IPS-20b (cell line): ENCODE data around the gene ZBTB24.
A peak's percentile ranks its signal among the peaks of the same experiment; 100 is the strongest.

Experiments
- H3K27ac ChIP-seq: one replicate; pipeline ENCODE4 v1.5.1; 2013; ENCODE audit warnings: low read length
- H3K27me3 ChIP-seq: 2 replicates; pipeline ENCODE4 v1.6.1; 2013; ENCODE audit warnings: mild to moderate bottlenecking, low read length, inconsistent platforms; ENCODE audit not compliant: insufficient read depth
- H3K36me3 ChIP-seq: 2 replicates; pipeline ENCODE4 v1.6.1; 2013; ENCODE audit warnings: low read depth, mild to moderate bottlenecking, inconsistent platforms, low read length, moderate library complexity; ENCODE audit not compliant: insufficient read depth
- H3K4me1 ChIP-seq: 2 replicates; pipeline ENCODE4 v1.6.1; 2013; ENCODE audit warnings: mild to moderate bottlenecking, control low read depth, inconsistent platforms, low read length, moderate library complexity; ENCODE audit not compliant: insufficient read depth
- H3K4me3 ChIP-seq: 2 replicates; pipeline ENCODE4 v1.5.1; 2013; ENCODE audit warnings: mild to moderate bottlenecking, low read length, inconsistent platforms
- H3K9ac ChIP-seq: 2 replicates; pipeline ENCODE4 v1.6.1; 2013; ENCODE audit warnings: low read depth, mild to moderate bottlenecking, inconsistent platforms, low read length, moderate library complexity
- H3K9me3 ChIP-seq: 2 replicates; pipeline ENCODE4 v1.6.1; 2013; ENCODE audit warnings: mild to moderate bottlenecking, low read depth, low read length, inconsistent platforms; ENCODE audit not compliant: insufficient read depth

The ZBTB24 gene

GRCh38 chr6:109447087-109447486 lies 35.9 kb downstream of the ZBTB24 start:
- Histone ChIP-seq H3K4me1 (peaks cover under 1% of the 10 kb centered on the region; the same call in 1 of the 2 replicates), H3K27ac (no peak overlapping the region), H3K9ac (no peak overlapping the region), H3K4me3 (no peak overlapping the region), H3K9me3 (no peaks in the 10 kb centered on the region), H3K36me3 (peaks cover 58% of the 10 kb centered on the region), H3K27me3 (no peaks in the 10 kb centered on the region)

DNA sequence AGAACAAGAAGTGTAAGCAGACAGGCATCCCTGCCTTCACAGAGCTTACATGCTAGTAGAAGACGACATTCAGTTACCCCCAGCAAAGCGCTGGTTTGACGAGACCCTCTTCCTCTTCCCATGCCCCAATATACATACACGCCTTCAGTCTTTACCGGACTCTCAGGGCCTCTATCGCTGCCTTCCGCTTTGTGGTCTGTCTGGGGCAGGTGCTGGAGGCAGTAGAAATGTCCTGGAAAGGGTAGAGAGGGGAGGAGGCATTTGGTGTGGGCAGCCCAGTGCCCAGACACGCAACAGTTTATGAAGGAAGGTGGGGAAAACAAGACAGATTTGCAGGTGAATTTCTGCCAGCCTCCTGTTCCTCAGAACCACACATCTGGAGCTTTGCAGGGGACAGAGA lies 36.5 kb downstream of the ZBTB24 start:
- H3K27me3 ChIP-seq = no peaks in the 10 kb centered on the region
- peaks cover 53% of the 10 kb centered on the region for H3K36me3 ChIP-seq
- H3K4me3 ChIP-seq = no peak overlapping the region
- peaks cover 6% of the 10 kb centered on the region for H3K4me1 ChIP-seq
- no peak overlapping the region for H3K9ac ChIP-seq
- no peaks in the 10 kb centered on the region for H3K9me3 ChIP-seq
- H3K27ac ChIP-seq = no peak overlapping the region

DNA sequence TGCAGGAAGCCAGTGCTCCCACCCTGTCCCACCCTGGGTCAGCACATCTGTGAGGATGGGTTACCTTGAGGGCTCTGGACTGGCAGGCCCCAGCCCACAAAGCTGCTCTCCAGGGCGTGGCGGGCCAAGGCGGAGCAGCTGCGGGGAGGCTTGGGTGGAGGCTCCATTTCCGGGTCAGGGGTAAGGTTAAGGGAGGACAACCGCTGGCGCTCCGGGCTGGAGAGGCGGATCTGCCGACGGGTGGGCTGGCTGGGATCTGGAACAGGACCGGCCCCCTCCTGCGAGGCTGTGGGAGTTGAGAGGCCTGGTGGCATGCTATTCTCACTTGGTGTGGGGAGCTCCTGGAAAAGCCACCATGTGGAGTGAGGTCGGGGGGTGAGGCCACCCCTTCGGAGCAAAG lies 36.9 kb downstream of the ZBTB24 start:
- H3K9ac ChIP-seq = no peak overlapping the region
- no peak overlapping the region for H3K27ac ChIP-seq
- H3K4me3 ChIP-seq = no peak overlapping the region
- H3K9me3 ChIP-seq = no peaks in the 10 kb centered on the region
- H3K27me3 ChIP-seq = no peaks in the 10 kb centered on the region
- H3K4me1 ChIP-seq = peaks cover 7% of the 10 kb centered on the region
- peaks cover 51% of the 10 kb centered on the region for H3K36me3 ChIP-seq

DNA sequence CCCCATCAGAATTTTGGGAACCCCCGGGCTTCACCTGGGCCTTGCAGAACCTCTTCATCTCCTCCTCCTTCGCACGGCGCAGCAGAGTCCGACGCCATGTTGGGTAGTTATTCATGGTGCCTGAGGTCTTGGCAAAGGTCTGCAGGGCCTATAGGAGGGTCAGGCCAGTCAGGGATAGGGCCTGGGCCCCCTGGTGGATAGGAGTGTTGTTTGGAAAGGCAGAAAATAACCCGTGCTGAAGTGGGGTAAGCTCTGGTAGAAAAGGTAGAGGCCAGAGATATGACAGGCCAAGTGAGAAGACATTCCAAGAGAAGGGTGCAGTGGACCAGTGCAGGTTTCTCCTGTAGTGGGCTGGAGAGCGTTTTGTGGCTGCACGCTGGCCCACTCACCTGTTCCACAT lies 37.6 kb downstream of the ZBTB24 start:
- Histone ChIP-seq H3K9me3 (no peaks in the 10 kb centered on the region), H3K36me3 (peaks cover 45% of the 10 kb centered on the region), H3K4me1 (peaks cover 7% of the 10 kb centered on the region), H3K27me3 (no peaks in the 10 kb centered on the region), H3K27ac (no peak overlapping the region), H3K9ac (no peak overlapping the region), H3K4me3 (no peak overlapping the region)

DNA sequence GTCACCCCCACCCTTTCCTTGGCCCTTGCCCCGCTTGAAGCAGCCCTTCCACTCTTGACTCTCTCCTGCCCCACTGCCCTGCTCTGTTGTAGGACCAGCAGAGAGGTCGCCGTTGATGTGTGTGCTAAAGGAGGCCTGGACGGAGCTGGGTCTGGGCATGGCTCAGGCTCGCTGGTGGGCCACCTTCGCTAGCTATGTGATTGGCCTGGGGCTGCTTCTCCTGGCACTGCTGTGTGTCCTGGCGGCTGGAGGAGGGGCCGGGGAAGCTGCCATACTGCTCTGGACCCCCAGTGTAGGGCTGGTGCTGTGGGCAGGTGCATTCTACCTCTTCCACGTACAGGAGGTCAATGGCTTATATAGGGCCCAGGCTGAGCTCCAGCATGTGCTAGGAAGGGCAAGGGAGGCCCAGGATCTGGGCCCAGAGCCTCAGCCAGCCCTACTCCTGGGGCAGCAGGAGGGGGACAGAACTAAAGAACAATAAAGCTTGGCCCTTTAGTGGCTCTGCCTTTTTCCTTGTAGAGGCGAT lies 39.5 kb downstream of the ZBTB24 start:
- Histone ChIP-seq H3K36me3 (peaks cover 44% of the 10 kb centered on the region), H3K27ac (no peak overlapping the region), H3K4me3 (no peak overlapping the region), H3K27me3 (peaks cover 12% of the 10 kb centered on the region), H3K4me1 (peaks cover 7% of the 10 kb centered on the region), H3K9me3 (no peaks in the 10 kb centered on the region), H3K9ac (no peak overlapping the region)

DNA sequence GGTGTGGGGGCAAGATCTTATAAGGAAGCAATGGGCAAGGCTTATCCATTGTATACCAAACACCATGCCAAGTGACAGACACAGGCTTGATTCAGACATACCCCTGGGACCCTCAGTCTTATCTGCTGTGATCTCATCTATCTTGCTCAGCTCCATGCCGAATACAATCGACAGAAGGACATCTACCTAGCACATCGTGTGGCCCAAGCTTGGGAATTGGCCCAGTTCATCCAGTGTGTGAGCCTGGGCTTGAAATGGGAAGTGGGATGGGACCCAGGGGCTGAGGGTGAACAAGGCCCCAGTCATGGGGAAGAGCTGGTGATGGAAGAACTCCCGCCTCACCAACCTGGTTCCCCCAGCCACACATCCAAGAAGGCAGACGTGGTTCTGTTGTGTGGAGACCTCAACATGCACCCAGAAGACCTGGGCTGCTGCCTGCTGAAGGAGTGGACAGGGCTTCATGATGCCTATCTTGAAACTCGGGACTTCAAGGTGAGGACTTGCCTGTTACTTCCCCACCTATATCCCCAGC lies 40.6 kb downstream of the ZBTB24 start:
- no peaks in the 10 kb centered on the region for H3K9me3 ChIP-seq
- H3K36me3 ChIP-seq = peaks cover 40% of the 10 kb centered on the region
- no peak overlapping the region for H3K27ac ChIP-seq
- H3K4me1 ChIP-seq = peaks cover 7% of the 10 kb centered on the region
- no peak overlapping the region for H3K9ac ChIP-seq
- no peak overlapping the region for H3K4me3 ChIP-seq
- H3K27me3 ChIP-seq = peaks cover 12% of the 10 kb centered on the region

DNA sequence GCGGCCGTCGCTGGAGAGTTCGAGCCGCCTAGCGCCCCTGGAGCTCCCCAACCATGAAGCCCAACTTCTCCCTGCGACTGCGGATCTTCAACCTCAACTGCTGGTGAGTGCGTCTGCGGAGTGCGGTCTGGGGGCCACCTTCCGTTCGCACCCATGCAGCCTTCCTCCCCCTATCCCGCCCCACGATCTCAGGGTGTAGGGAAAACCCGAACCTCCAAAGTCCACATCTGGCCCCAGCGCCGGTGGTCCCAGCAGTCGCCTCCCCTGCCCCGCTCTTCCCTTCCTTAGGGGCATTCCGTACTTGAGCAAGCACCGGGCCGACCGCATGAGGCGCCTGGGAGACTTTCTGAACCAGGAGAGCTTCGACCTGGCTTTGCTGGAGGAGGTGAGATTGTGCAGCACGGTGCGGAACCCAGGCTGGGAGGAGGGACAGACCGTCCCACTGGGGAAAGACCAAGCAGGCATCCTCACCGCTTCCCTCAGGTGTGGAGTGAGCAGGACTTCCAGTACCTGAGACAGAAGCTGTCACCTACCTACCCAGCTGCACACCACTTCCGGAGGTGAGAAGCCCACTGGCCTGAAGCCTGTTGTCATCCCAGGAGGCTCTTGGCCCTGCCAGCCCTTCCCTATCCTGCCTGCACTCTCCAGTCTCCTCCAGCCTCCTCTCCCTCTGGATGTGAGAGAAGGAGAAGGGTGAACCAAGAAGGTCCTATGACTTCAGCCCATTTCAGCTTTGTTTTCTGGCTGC lies 41.8 kb downstream of the ZBTB24 start:
- H3K27ac ChIP-seq = no peak overlapping the region
- H3K27me3 ChIP-seq = peaks cover 12% of the 10 kb centered on the region

DNA sequence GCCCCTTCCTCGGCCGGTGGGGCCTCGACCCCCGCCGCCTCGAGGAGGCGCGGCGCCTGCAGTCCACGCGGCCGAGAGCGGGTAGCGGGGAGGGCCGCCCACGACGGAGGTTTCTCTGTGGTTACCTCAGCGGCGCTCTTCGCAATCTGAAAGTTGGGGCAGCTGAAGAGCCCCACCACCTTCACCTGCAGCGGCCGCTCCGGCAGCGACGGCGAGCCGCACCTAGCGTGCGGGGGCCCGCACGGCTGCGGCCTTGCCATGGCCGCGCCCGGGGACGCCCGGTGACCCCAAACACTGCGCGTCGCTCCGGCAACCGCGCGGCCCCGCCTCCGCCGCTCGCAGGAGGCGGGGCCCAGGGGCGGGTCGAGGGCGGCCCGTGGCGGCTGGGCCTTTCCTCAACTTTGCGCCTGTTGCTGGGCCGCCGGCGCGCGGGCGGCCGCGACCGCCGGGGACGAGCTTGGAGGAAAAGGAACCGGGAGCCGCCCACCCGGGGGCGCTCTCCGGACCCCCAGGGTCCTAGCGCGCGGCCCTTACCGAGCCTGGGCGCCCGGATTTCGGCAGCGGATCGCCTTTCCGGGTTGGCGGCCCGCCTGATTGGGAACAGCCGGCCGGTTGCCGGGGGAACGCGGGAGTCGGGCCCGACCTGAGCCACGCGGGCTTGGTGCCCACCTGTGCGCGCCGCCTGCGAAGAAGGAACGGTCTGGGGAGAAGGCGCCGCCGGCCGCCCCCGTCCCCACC lies 42.5 kb downstream of the ZBTB24 start, which contains the start of the genes PPIL6 and SMPD2:
Gene PPIL6, minus strand, starts transcription at position 298 of the 738 bp plus-strand sequence. Its CDS starts 38 bp downstream, at position 260.
Gene SMPD2, plus strand, starts transcription at position 394 of the 738 bp plus-strand sequence. CDS start 398 bp downstream, outside the sequence.
- peaks cover 12% of the 10 kb centered on the region for H3K27me3 ChIP-seq
- peaks cover 35% of the 10 kb centered on the region for H3K36me3 ChIP-seq
- H3K9ac ChIP-seq = peak within 1 kb of the TSS; percentile 86
- H3K27ac ChIP-seq = no peak within 1 kb of the TSS
- peak within 1 kb of the TSS; percentile 90 for H3K4me3 ChIP-seq
- H3K4me1 ChIP-seq = peaks cover 7% of the 10 kb centered on the region
- H3K9me3 ChIP-seq = no peaks in the 10 kb centered on the region

More for the DNA sequence above, 41.8 kb downstream of the ZBTB24 start:
- Histone ChIP-seq H3K4me3 (peak overlapping the region; percentile 90), H3K36me3 (peaks cover 40% of the 10 kb centered on the region), H3K9me3 (no peaks in the 10 kb centered on the region), H3K9ac (peak overlapping the region; percentile 86), H3K4me1 (peaks cover 7% of the 10 kb centered on the region)

DNA sequence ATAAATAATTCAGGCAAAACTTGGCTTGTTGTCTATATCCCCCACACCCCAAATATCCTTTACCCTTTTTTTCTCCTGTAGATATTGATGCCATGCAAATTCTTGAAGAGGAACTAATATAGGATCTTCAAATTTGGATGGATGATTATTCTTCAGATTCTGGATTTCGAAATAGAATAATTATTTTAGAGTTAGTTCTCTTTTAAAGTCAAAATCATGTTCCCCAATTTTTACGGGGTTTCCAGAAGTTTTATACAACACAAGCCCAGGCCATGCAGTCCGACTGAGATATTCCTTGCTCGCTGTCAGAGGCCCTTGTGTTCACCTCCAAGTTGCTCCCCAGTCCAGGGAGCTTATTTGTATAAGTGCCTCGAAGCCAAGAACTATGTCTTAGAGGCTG lies 47.0 kb downstream of the ZBTB24 start:
- H3K27me3 ChIP-seq = peaks cover 12% of the 10 kb centered on the region
- no peaks in the 10 kb centered on the region for H3K9me3 ChIP-seq
- no peak overlapping the region for H3K9ac ChIP-seq
- H3K4me1 ChIP-seq = no peaks in the 10 kb centered on the region
- no peak overlapping the region for H3K27ac ChIP-seq
- no peaks in the 10 kb centered on the region for H3K36me3 ChIP-seq
- no peak overlapping the region for H3K4me3 ChIP-seq

DNA sequence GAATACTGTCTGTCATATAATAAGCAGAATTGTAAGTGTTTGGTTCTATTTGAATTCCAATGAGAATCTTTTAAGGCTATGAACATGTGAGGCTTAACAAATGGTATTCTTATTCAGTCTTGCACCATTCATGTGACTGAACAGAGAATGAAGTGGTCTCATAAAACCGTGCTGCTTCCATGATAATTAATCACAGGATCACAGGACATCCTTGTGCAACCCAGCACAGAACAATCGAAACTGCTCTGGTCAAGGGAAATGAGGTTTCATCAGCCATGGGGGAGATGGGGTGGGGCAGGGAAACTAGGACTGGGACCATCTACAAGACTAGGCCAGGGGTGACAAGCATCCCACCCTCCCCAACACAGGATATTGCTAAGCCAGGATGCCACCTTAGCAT lies 48.6 kb downstream of the ZBTB24 start:
- no peaks in the 10 kb centered on the region for H3K9me3 ChIP-seq
- peaks cover 7% of the 10 kb centered on the region for H3K27me3 ChIP-seq
- H3K4me1 ChIP-seq = no peaks in the 10 kb centered on the region

GRCh38 chr6:109429496-109429895 lies 53.5 kb downstream of the ZBTB24 start:
- no peak overlapping the region for H3K9ac ChIP-seq
- H3K4me1 ChIP-seq = no peaks in the 10 kb centered on the region
- no peaks in the 10 kb centered on the region for H3K27me3 ChIP-seq
- H3K9me3 ChIP-seq = no peaks in the 10 kb centered on the region
- H3K27ac ChIP-seq = no peak overlapping the region
- no peak overlapping the region for H3K4me3 ChIP-seq
- no peaks in the 10 kb centered on the region for H3K36me3 ChIP-seq

More for the DNA sequence above, 48.6 kb downstream of the ZBTB24 start:
- Histone ChIP-seq H3K9ac (no peak overlapping the region), H3K4me3 (no peak overlapping the region), H3K27ac (no peak overlapping the region), H3K36me3 (no peaks in the 10 kb centered on the region)
